Right forelimb (tissue), 1 donor: ENCODE measurements around the gene EMID1.
"Not testable (repeated sequence)": the region's sequence is repeated elsewhere in the genome, so short reads cannot be mapped to it uniquely, and the experiment has no call there.

Source experiments
- DNase-seq: peaks from one replicate; pipeline ENCODE4 v3.0.0-alpha.2; 2018

The EMID1 gene

DNA sequence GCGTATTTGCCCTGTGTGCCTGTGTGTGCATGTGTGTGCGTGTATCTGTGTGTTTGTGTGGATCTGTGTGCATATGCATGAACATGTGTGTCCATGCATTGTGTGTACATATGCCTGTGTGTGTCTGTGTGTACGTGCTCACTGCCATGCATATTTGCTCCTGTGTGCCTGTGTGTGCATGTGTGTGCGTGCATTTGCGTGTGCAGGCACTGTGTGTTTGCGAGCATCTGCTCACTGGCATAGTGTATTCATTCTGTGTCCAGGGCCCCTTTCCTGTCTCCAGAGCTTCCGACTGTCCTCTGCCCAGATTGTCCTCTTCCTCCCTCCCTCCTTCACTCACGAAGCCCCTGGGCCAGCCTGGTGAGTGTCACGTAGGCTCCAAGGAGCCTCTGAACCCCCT is 5.8 kb downstream of the EMID1 start:
- DNase-seq: no peak

DNA sequence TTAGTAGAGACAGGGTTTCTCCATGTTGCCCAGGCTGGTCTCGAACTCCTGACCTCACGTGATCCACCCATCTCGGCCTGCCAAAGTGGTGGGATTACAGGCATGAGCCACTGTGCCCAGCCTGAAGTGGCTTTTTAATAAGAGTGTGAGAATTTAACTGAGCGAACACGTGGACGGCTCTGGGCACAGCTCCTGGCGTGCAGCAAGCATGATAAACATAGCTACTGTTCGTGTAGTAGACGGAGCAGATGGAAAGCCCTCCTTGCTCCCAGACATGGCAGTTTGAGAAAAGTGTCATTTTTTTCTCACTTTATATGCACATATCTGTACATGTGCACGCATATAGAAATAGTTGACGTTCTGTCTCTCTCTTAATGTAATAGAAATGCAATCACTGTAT is 7.0 kb downstream of the EMID1 start:
- no peak for DNase-seq

DNA sequence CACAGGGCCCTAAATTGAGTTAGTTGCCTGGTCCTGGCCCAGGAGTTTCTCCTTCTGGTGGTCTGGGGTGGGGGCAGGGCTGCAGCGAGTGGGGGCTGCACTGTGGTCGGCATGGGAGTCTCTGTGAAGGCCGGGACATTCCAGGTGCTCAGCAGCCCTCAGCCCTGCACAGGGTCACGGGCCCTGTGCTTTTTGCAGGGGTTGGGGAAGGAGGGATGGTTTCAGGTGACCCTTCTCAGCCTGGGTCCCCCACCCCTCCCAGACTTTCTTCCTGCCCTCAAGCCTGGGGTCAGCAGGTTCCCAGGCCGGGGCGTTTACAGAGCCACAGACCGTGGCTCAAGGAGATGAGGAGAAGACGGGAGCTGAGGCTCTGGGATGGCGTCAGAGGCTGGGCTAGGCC is 7.8 kb downstream of the EMID1 start:
- DNase-seq: no peak

DNA sequence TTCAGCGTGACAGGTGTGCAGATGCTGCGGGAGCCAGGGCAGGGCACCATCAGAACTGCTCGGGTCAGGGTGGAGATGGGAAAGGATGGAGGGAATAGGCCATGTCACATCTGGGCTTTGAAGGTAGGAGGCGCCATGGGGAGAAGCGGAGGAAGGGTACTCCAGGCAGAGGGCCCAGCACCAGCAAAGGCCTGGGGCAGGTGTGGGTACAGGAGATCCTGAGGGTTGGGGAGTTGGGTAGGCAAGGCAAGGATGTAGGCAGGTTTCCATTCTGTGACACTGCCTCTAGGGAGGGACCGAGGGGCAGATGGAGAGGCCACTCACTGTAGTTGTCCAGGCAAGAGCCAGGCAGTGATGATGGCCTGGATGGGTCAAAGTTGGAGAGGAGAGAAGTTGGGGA is 8.5 kb downstream of the EMID1 start:
- no peak for DNase-seq

DNA sequence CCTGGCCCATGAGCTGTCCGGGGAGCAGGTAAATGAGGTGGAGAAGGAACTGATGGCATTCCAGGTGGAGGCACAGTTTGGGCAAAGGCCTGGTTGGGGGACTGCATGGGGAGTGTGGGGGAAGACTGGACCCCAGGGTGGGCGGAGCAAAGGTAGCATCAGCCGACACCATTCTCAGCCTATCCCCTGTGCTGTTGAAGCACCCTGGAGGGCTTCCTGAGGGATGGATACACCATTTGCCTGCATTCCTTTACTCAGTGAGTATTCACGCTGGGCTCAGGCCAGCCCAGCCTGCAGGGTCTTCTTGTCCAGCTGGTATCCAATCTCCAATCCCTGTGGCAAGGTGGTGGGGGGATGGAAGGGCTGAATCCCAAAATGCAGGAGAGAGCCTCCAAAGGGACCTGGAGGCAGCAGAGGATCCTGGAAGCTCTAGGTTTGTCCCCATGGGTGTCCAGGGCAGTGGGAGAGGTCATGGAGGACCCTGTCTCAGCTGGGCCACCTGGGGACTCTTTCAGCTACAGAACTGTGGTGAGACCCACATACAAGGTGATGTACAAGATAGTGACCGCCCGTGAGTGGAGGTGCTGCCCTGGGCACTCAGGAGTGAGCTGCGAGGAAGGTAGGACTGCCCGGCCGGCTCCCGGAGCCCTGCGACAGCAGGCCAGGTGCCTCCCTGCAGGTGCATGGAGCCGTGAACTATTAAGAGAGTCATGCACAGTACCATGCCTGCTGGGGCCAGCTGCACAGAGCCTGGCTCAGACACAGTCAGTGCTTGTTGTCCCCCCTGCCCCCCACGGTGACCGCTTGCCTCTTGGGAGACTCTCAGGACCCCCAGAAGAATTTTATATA is 9.5 kb downstream of the EMID1 start:
- no peak for DNase-seq

DNA sequence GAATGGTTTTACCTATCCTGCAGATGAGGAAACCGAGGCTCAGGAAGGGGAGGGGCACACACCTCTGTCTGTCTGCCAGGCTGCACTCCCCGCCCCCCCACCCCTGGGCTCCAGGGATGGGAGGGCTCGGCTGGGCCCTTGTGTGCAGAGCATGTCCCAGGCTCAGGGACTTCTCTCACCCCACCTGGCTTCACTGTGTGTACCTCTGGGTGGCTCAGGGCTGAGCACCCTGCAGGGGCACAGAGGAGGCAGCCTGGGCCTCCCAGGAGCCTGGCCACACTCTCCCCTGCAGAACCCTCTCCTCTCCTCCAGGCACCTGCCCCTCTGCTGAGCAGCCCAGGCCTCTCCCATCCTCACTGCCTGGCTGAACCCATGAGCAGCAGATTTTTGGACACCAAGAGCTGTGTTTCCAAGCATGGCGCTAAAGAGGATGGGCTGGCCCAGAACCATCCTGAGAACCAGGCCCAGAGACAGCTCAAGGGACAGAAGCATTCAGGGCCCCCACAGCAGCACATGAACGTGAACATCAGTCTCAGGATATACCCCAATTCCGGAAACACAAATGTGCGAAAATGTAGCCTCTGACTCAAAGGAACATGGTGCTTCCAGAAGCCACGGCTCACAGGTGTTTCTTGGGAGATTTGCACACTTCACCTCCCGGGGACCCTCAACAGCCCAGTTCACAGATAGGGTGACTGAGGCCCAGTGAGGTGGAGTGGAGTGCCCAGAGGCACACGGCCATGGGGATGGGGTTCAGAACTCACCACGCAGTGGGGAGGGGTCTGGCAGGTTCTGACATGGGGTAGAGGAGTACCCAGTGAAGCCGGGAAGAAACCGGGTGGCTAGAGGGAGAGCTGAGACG is 10.5 kb downstream of the EMID1 start:
- DNase-seq: no peak

DNA sequence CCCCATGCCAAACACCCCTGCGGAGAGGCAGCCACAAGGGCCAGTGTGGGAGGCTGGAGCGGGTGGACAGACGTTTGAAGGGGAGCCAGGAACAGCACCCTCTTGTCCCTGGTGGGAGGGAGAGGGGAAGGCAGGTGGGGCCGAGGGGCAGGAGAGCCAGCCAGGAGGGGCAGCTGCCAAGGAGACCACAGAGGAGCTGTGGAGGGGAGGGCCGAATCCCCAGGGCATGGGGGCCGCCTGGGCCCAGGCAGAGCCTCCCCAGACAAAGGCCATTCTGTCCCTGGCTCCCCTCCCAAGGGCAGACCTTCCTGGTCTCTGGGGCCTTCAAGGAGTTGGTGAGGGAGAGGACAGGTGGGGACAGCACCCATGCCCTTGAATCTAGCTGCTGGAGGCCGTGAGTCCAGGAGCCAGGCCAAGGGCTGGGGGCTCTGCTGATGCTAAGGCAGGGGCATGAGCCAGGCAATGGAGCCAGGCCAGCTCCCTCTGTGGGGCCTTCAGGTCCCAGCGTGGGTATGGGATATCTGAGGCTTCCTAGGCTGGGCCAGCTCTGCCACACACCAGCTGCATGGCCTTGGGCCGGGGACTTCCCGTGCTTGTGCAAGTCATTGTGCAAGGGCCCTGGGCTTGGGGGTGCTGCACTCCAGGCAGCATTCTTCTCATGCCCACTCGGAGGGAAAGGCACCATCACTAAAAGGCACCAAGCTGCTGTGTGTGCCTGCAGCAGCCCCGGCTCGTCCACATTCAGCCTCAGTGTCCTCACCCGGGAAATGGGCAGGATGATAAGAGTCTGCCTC is 11.4 kb downstream of the EMID1 start:
- DNase-seq: no peak

DNA sequence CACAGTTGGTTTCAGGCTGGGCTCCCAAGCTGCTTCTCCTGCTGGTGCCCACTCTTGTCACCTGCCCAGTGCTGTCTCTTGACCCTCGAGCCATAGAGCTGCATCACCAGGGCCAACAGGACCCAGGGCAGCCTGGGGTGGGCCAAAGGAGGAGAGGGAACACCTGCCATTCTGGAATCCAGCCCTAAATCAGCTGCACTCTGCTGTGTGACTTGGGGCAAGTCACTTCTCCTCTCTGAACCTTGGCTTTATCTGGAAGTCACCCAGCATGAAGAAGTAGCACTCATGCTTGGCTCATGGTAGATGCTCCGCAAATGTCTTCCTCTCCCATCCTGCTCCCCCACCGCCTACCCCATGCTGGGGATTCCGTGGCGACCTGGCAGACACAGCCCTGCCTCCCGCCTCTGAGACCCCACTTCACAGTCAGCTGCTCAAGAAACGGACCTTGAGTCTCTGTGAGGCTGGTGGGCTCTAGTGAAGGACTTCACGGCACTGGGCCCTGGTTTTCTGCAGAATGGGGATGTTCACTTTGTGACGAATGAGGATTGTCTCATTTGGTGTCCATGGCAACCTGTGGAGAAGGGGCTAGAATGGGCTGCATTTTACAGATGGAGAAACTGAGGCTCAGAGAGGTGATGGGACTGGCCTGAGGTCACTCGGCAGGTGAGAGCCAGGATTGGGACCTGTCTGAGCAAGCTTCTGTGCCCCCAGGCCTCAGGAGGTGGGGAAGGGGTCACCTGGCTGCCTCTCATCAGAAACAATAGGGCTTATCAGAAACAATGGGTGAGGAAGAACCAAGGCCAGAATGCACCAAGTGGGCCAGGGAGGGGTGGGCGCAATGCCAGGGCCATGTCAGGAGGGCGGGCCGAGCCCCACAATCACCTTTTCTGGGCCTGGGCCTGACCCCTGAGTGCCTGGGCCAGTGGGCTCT is 12.4 kb downstream of the EMID1 start:
- DNase-seq: no peak

DNA sequence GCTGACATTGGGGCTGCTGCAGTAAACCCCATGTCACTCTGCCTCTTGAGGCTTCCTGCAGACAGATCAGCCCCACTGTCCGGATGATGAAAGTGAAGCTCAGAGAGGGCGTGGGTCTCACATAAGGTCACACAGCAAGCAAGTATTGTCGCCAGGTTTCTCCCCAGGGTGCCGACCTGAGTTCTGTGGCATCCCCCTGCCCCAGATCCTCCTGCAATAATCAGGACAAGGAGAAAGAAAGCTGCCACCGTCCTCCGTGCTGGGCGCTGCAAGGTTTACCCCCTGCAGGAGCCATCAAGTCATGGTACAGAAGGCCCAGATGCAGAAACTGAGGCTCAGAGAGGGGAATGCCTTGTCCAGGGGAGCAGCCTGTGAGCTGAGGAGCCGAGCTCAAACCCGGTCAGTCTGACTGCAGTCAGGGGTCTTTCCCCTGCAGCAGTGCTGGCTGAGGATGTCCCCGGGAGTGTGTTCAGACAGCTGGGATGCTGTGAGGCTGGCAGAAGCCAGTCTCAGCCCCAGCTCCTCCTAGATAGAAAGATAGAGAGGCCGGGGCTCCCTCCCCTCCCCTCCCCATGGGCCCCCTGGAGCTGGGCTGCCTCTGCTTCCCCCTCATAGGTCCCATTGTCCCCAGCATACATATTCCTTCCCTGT is 13.2 kb downstream of the EMID1 start:
- DNase-seq: no peak

DNA sequence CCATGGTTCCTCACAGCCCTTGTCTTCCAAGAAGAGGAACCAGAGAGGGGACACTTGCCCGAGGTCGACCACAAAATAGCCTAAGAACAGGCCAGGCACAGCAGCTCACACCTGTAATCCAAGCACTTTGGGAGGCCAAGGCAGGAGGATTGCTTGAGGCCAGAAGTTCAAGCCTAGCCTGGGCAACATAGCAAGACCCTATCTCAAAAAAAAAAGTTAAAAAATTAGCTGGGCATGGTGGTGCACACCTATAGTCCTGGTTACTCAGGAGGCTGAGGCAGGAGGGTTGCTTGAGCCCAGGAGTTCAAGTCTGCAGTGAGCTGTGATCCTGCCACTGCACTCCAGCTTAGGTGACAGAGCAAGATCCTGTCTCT is 13.7 kb downstream of the EMID1 start:
- DNase-seq: not testable (repeated sequence)

DNA sequence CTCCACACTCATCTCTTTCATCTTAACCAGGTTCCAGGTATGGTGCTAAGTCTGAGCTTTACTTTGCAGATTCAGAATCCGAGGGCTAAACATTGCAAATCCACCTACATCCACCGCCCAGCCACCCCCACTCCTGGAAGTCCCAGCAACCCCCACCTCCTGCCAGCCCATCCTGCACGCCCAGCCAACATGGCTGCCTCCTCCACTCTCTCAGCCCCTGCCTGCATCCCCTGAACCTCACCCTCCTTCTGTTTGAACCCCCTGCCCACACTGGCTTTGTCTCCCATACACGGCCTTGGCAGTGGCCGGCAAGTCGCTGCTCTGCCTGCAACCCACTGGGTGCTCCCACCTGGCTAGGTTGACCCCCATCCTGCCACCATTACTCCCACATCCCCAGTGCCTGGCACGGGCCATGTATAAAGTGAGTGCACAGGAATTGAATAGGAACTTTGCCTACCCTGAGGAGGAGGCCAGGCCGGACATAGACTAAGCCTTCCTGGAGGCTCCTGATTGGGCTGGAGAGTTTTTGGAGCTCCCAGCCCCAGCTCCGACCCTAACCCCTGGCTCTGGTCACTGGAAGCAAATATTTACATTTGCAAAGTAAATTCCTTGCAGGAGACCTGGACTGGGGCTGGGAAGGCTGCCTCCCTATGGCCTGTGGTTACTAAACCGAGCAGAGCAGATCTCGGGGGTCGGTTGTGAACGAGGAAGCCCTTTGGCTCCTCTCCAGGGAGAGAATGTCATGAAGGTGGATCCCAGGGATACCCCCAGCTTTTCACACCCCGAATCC is 14.4 kb downstream of the EMID1 start:
- DNase-seq: no peak

DNA sequence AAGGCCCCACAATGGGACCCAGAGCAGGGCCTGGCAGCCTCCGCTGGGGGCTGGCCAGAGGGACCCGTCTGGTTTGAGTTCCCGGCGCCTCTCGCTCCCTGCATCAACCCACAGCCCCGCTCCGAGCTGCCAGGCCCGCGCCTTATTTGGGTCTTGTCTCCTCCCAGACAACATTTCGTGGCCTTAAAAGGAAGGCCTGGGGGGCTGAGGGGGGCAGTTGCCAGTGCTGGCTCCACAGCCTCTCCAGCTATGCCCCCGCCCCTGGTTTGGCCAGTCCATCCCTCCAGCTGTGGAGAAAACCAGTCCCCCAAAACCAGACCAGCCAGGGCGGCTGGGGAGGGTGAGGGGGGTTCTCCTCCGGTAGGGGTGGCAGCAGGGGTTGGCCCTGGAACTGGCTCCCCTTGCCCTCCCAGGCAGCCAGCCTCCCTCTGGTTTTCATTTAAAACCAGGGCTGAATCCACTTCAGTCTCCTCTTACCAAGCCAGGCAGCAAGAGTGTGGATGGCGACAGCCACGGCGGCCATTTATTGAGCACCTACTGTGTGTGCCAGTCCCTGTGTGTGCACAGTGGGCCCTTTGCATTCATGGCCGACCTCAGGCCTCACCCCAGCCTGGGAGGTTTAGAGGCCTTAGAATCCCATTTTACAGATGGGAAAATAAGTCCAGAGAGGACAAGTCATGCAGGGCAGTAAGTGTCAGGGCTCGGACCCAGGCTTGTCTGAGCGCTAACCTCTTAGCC is 18.6 kb downstream of the EMID1 start:
- DNase-seq: peak; percentile 69

DNA sequence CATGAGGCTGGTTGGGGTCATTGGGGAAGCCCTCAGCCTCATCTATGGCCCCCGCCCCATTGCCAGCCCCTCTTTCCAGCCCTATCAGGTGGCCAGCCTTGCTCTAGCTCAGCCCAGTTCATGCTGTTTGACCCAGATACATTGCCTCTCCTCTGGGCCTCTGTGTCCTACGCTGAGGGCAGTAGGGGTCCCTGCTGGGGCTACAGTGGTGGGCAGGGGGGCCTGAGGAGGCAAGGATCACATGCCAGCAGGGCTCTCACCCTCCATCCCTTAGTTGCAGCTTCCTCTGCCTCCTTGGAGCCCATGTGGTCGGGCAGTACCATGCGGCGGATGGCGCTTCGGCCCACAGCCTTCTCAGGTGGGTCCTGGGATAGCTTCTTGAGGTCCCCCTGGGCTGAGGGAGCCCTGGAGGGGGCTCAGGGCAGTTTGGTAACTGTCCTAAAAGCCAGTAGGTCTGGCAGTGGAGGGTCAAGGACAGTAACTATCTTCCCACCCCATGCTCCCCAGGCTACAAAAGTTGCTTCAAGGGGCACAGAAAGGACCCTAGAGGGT is 19.2 kb downstream of the EMID1 start:
- no peak for DNase-seq

DNA sequence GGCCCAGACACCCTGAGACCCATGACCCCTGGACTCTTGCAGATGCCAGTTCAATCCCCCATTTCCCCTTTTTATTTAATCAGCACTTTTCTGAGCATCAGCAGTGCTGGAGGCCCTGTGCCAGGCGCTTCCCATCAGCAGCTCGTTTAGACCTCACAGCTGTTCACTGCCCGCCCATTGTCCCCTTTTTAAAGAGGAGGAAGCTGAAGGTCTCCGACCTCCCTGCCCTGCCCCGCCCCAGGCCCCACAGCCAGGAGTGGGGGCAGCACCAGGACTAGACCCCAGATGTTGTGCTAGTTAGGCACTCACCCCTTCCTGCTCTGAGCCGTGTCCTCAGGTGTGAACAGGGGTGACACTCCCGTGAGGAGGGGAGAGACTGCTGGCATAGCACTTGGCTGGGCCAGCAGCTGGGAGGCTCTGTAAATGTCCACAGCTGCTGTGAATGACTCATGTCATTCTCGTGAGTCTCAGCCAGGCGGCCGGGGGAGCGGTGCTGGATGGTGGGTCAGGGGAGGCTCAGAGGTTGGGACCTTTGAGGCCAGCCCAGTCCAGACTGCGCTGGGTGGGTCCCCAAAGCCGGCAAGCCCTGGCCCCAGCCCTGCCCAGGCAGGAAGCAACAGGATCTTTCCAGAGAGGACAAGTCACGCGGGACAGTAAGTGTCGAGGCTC is 19.9 kb downstream of the EMID1 start:
- DNase-seq: peak; percentile 79

DNA sequence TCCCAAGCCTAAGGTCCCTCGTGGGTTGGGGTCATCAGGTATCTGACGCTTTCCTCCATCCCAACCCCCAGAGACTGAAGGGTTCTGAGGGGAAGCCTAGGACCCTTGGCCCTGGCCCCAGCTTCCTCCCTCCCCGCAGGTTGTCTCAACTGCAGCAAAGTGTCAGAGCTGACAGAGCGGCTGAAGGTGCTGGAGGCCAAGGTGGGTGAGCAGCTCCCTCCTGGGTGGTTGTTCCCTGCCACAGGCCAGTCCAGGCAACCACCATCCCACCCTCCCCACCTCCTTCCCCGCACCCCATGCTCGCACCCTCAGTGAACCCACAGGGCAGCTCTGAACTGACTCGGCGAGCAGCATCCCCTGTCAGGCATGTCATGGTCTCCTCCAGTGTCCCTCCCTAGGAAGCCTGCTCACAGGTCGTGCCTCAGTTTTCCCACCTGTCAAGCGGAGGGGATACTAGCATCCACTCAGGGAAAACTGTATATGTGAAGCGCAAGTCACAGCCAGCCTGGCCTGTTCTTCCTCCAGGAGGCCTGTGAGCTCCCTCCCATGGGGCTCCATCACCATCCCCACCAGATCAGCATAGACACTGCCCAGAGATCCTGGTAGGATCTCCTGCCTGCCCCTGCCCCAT is 20.8 kb downstream of the EMID1 start:
- DNase-seq: no peak

DNA sequence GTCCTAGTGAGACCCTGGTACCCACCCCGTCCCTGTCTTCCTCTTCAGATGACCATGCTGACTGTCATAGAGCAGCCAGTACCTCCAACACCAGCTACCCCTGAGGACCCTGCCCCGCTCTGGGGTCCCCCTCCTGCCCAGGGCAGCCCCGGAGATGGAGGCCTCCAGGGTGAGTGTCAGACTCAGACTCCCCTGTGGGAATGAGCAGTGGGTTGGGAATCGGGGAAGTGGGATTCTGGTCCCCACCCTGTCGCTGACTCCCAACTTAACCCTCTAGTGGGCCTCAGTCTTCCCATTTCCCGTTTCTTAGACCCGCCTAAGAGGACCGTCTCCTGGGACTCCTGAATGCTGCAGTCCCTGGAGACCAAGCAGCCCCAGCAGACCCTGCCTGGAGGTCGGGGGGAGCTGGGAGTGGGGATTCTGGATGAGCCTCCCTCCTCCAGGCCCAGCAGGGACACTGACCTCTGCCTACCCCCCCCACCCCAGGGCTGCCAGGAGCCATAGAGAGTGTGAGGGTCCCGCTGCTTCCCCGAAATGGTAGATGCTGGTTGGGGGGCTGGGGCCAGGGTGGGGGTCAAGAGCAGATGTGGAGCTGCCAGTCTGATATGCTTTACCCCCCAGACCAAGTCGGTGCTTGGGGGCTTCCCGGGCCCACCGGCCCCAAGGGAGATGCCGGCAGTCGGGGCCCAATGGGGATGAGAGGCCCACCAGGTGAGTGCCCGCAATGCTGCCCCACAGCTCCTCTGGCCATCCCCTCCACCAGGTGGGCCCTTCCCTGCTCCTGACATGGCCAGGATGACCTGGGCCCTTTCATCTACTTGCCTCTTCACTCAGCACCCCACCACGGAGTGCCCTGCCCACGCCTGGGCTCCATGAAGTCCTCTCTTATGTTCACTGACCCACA is 25.5 kb downstream of the EMID1 start:
- DNase-seq: no peak
